ENCODE measurements around the gene CDK17.
"Not testable (repeated sequence)": the region's sequence is repeated elsewhere in the genome, so short reads cannot be mapped to it uniquely, and the experiment has no call there.

CDK17 gene

DNA sequence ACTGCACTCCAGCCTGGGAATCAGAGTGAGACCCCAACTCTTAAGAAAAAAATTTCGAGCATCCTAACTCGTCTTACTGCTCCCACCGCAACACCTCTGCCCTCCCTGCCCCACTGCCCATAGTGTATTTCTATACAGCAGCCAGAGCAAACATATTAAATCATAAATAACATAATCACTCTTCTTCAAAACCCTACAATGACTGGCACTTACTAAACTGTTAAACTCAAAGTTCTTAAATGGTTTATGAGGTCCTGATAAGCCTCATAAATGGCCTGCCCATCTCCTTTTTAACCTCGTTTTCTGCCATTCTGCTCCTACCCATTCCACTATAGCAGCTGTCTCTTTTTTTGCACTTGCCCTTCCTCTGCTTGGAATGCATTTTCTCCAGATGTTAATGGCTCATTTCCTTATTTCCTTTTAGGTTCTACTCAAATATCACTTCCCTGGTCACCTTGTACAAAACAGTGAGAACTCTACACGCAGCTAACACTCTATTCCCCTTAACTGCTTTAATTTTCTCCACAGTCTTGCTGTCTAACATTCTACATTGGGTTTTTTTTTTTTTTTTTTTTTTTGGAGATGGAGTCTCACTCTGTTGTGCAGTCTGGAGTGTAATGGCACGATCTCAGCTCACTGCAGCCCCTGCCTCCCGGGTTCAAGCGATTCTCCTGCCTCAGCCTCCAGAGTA, 45.2 kb downstream of the CDK17 start:
- TF ChIP-seq, protein P1, sequence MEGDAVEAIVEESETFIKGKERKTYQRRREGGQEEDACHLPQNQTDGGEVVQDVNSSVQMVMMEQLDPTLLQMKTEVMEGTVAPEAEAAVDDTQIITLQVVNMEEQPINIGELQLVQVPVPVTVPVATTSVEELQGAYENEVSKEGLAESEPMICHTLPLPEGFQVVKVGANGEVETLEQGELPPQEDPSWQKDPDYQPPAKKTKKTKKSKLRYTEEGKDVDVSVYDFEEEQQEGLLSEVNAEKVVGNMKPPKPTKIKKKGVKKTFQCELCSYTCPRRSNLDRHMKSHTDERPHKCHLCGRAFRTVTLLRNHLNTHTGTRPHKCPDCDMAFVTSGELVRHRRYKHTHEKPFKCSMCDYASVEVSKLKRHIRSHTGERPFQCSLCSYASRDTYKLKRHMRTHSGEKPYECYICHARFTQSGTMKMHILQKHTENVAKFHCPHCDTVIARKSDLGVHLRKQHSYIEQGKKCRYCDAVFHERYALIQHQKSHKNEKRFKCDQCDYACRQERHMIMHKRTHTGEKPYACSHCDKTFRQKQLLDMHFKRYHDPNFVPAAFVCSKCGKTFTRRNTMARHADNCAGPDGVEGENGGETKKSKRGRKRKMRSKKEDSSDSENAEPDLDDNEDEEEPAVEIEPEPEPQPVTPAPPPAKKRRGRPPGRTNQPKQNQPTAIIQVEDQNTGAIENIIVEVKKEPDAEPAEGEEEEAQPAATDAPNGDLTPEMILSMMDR (IDR thresholded peaks at IDR 0.05; ENCODE audit: low read depth, low read length, missing control alignments), result no peak
- DNase-seq (ENCODE audit: low read depth), result no peak
- no peak overlapping the region for H3K4me3 ChIP-seq (ENCODE audit: low read depth, low read length)

DNA sequence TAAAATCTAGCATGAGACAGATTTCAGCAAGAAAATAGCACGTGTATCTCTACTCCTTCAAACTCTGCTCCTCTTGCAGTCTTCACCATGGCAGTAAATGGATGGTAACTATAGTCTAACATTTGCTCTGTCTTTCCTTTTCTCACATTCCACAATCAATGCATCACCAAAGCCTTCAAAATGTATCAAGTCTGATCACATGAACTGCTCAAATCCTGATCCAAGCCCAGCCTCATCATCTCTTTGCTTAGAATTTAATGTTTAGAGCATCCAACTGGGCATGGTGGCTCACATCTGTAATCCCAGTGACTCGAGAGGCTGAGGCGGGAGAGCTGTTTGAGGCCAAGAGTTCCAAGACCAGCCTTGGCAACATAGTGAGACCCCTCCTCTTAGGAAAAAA, 45.9 kb downstream of the CDK17 start:
- no peak for DNase-seq (ENCODE audit: low read depth)
- H3K4me3 ChIP-seq (ENCODE audit: low read depth, low read length), result no peak overlapping the region
- TF ChIP-seq, protein P1 (IDR thresholded peaks at IDR 0.05; ENCODE audit: low read depth, low read length, missing control alignments), result no peak

DNA sequence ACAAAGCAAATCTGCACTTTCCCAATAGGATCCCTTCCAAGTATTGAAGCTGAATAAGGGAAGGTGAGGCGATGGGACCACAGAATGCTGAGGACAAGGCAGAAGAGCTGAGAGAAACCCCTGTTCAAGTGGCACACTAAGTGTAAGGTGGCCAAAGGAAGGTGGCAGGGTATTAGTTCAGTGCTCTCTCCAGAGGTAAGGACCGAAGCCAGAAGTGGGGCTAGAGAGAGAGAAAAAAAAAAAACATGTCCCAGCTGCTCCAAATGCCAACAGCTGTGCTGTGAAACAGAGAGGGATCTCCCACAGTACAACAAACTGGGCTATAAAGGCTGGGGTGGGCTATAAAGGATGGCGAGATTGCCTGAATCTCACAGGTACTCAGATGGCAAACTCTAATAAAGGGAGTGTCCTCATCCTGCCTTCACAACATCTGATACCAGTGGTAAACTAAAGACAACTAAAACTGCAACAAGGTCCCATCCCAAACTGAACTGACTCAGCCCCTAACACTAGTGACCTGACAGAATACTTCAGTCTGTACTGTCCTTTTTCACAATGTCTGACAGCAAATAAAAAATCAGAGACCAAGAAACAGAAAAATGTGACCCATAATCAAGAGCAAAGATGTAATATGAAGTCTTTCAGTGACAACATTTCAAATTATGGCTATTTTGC, 47.9 kb downstream of the CDK17 start:
- H3K4me3 ChIP-seq (ENCODE audit: low read depth, low read length), result no peak overlapping the region
- DNase-seq (ENCODE audit: low read depth), result no peak
- TF ChIP-seq, protein P1 (IDR thresholded peaks at IDR 0.05; ENCODE audit: low read depth, low read length, missing control alignments), result no peak

DNA sequence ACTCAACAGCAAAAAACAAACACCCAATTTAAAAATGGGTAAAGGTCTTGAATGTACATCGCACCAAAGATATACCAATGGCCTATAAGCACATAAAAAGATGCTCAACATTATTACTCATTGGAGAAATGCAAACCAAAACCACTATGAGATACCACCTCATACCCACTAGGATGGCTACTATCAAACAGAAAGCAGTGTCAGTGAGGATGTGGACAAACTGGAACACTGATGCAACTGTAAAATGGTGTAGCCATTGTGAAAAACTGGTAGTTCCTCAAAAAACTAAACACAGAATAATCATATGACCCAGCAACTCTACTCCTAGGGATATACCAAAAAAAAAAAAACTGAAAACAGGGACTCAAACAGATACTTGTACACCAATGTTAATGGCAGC, 49.3 kb downstream of the CDK17 start:
- DNase-seq (ENCODE audit: low read depth), result no peak
- TF ChIP-seq, protein P1 (IDR thresholded peaks at IDR 0.05; ENCODE audit: low read depth, low read length, missing control alignments), result no peak
- no peak overlapping the region for H3K4me3 ChIP-seq (ENCODE audit: low read depth, low read length)

DNA sequence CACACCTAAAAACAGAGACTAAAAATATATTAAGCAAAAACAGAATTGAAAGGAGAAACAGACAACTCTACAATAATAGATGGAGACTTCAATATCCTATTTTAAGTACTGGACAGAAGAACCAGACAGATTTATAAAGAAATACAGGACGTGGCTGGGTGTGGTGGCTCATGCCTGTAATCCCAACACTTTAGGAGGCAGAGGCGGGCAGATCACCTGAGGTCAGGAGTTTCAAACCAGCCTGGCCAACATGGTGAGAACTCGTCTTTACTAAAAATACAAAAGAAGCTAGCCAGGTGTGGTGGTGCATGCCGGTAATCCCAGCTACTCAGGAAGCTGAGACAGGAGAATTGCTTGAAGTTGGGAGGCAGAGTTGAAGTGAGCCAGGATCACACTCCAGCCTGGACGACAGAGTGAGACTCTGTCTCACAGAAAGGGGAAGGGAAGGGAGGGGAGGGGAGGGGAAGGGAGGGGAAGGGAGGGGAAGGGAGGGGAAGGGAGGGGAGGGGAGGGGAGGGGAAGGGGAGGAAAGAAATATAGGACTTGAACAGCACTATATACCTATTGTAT, 53.0 kb downstream of the CDK17 start:
- no peak for DNase-seq (ENCODE audit: low read depth)
- TF ChIP-seq, protein P1 (IDR thresholded peaks at IDR 0.05; ENCODE audit: low read depth, low read length, missing control alignments), result no peak
- H3K4me3 ChIP-seq (ENCODE audit: low read depth, low read length), result no peak overlapping the region; the same call in 1 of the 2 replicates

DNA sequence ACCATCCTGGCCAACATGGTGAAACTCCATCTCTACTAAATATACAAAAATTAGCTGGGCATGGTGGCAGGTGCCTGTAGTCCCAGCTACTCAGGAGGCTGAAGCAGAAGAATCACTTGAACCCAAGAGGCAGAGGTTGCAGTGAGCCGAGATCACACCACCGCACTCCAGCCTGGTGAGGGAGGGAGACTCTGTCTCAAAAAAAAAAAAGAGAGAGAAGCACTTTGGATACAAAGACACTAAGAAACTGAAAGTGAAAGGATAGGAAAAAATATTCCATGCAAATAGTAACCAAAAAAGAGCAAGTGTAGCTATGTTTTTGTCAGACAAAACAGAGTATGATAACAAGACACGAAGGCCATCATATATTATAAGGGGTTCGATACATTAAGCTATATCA, 53.5 kb downstream of the CDK17 start:
- H3K4me3 ChIP-seq (ENCODE audit: low read depth, low read length); DNase-seq (ENCODE audit: low read depth): not testable (repeated sequence)

DNA sequence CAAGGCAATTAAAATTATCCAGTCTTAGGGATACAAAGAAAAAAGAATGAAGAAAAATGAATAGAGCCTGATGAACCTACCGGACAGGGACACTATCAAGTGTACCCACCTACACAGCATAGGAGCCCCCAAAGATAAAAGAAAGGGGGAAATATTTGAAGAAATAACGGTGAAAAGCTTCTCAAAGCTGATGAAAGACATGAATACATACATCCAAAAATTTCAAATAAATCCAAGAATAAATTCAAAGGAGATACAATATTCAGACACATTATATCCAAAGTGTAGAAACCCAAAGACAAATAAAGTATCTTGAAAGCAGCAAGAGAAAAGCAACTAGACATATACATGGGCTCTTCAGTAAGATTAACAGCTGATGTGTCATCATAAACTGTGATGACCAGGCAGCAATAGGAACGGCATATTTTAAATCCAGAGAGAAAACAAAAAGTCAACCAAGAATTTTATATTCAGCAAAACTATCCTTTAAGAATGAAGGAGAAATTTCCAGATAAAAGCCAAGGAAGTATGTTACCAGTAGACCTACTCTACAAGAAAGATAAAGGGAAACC, 56.0 kb downstream of the CDK17 start:
- no peak for DNase-seq (ENCODE audit: low read depth)
- TF ChIP-seq, protein P1 (IDR thresholded peaks at IDR 0.05; ENCODE audit: low read depth, low read length, missing control alignments), result no peak
- no peak overlapping the region for H3K4me3 ChIP-seq (ENCODE audit: low read depth, low read length)
